Mesenchymal stem cell (in vitro differentiated cells and primary cell): ENCODE measurements around the gene NFIL3.

Source experiments
- DNase-seq: peaks from one replicate; pipeline ENCODE4 v3.0.0-alpha.2; 2013
- H2AFZ ChIP-seq: one replicate; pipeline ENCODE4 v1.6.1; 2013; ENCODE audit warnings: low read depth, mild to moderate bottlenecking, control low read depth, inconsistent platforms, low read length, moderate library complexity
- H2AK5ac ChIP-seq: 2 replicates; pipeline ENCODE4 v1.6.1; 2013; ENCODE audit warnings: low read length, moderate library complexity, mild to moderate bottlenecking, inconsistent platforms; ENCODE audit not compliant: severe bottlenecking
- H2BK120ac ChIP-seq: one replicate; pipeline ENCODE4 v1.6.1; 2013; ENCODE audit warnings: low read depth, mild to moderate bottlenecking, inconsistent platforms, low read length, moderate library complexity
- H2BK12ac ChIP-seq, 2 experiments: one replicate each; pipeline ENCODE4 v1.6.1; 2013; ENCODE audit warnings: inconsistent platforms in 2 of 2, low read length in 2 of 2, mild to moderate bottlenecking in 2 of 2, moderate library complexity in 2 of 2, control low read depth in 1 of 2
- H2BK15ac ChIP-seq: one replicate; pipeline ENCODE4 v1.6.1; 2013; ENCODE audit warnings: mild to moderate bottlenecking, low read depth, inconsistent platforms; ENCODE audit not compliant: poor library complexity, severe bottlenecking
- H2BK5ac ChIP-seq: 2 replicates; pipeline ENCODE4 v1.6.1; 2013; ENCODE audit warnings: low read depth, mild to moderate bottlenecking, low read length, control low read depth, inconsistent platforms; ENCODE audit not compliant: poor library complexity, severe bottlenecking
- H3K14ac ChIP-seq, 2 experiments: one replicate each; pipeline ENCODE4 v1.6.1; 2013; ENCODE audit warnings: inconsistent platforms in 2 of 2, low read length in 2 of 2, control low read depth in 1 of 2, mild to moderate bottlenecking in 1 of 2, moderate library complexity in 1 of 2
- H3K18ac ChIP-seq, 2 experiments: one replicate each; pipeline ENCODE4 v1.6.1; 2013; ENCODE audit warnings: inconsistent platforms in 2 of 2, low read length in 2 of 2, control low read depth in 1 of 2, low read depth in 1 of 2, mild to moderate bottlenecking in 1 of 2
- H3K23ac ChIP-seq, 2 experiments: one replicate each; pipeline ENCODE4 v1.6.1; 2013; ENCODE audit warnings: inconsistent platforms in 2 of 2, low read length in 2 of 2, mild to moderate bottlenecking in 2 of 2, moderate library complexity in 2 of 2, control low read depth in 1 of 2
- H3K27ac ChIP-seq: 2 replicates; pipeline ENCODE4 v1.5.1; 2013; ENCODE audit warnings: mild to moderate bottlenecking, moderate library complexity, low read length, control low read depth, inconsistent platforms; ENCODE audit not compliant: poor library complexity, severe bottlenecking
- H3K27me3 ChIP-seq, 2 experiments: 2 replicates each; pipeline versions ENCODE4 v1.6.1 to v1.7.0; 2013; ENCODE audit warnings: low read length in 2 of 2, mild to moderate bottlenecking in 2 of 2, moderate library complexity in 2 of 2, control low read depth in 1 of 2, inconsistent platforms in 1 of 2; ENCODE audit not compliant: control insufficient read depth in 1 of 2, insufficient read depth in 1 of 2
- H3K36me3 ChIP-seq, 2 experiments: 2 replicates each; pipeline versions ENCODE4 v1.6.1 to v1.7.0; 2013; ENCODE audit warnings: low read length in 2 of 2, control low read depth in 1 of 2, inconsistent platforms in 1 of 2, low read depth in 1 of 2, mild to moderate bottlenecking in 1 of 2; ENCODE audit not compliant: insufficient read depth in 2 of 2, control insufficient read depth in 1 of 2
- H3K4ac ChIP-seq, 2 experiments: one replicate each; pipeline ENCODE4 v1.6.1; 2013; ENCODE audit warnings: inconsistent platforms in 2 of 2, low read length in 2 of 2, mild to moderate bottlenecking in 2 of 2, moderate library complexity in 2 of 2, control low read depth in 1 of 2, low read depth in 1 of 2
- H3K4me1 ChIP-seq: 2 replicates; pipeline ENCODE4 v1.6.1; 2013; ENCODE audit warnings: low read depth, low read length, control low read depth; ENCODE audit not compliant: control insufficient read depth, insufficient read depth
- H3K4me2 ChIP-seq: 2 replicates; pipeline ENCODE4 v1.6.1; 2013; ENCODE audit warnings: low read length, mild to moderate bottlenecking, inconsistent platforms; ENCODE audit not compliant: poor library complexity, severe bottlenecking
- H3K4me3 ChIP-seq, 2 experiments: 2 replicates each; pipeline versions ENCODE4 v1.5.1 to v1.7.0; 2013; ENCODE audit warnings: low read length in 2 of 2, mild to moderate bottlenecking in 2 of 2, control low read depth in 1 of 2, low read depth in 1 of 2; ENCODE audit not compliant: insufficient read depth in 1 of 2
- H3K79me1 ChIP-seq: replicated peaks from 2 replicates; pipeline ENCODE4 v1.6.1; 2013; ENCODE audit warnings: mild to moderate bottlenecking, control low read depth, low read length, inconsistent platforms; ENCODE audit not compliant: poor library complexity, severe bottlenecking
- H3K9ac ChIP-seq: 2 replicates; pipeline ENCODE4 v1.7.0; 2013; ENCODE audit warnings: mild to moderate bottlenecking, low read length, moderate library complexity
- H3K9me3 ChIP-seq: 2 replicates; pipeline ENCODE4 v1.7.0; 2013; ENCODE audit warnings: mild to moderate bottlenecking, low read length; ENCODE audit not compliant: control insufficient read depth
- H4K8ac ChIP-seq: one replicate; pipeline ENCODE4 v1.6.1; 2013; ENCODE audit warnings: inconsistent platforms, mild to moderate bottlenecking, low read length, moderate library complexity
- H4K91ac ChIP-seq: one replicate; pipeline ENCODE4 v1.6.1; 2013; ENCODE audit warnings: mild to moderate bottlenecking, low read length, inconsistent platforms
- WGBS: methylation state at CpG from one replicate; pipeline ENCODE4 v1.1.7; 2013; ENCODE audit warnings: mixed read lengths; 5-methylcytosine and 5-hydroxymethylcytosine counted together

The NFIL3 gene

GRCh38 chr9:91359734-91360470, 63.7 kb downstream of the NFIL3 start:
- peak overlapping the region in 1 of 2 experiments; percentile 91 for H3K4me3 ChIP-seq
- no peak overlapping the region for H2AFZ ChIP-seq
- no peak overlapping the region for H4K91ac ChIP-seq
- H2BK120ac ChIP-seq: no peak overlapping the region
- no peak overlapping the region for H3K14ac ChIP-seq
- H3K18ac ChIP-seq: no peak overlapping the region
- peak overlapping the region; percentile 90 for H3K9ac ChIP-seq
- peaks cover 22% of the 10 kb centered on the region for H3K79me1 ChIP-seq
- no peak for DNase-seq
- H3K27me3 ChIP-seq: no peaks in the 10 kb centered on the region
- 85% methylated on average over 6 of the region's 7 CpGs for WGBS
- H2BK5ac ChIP-seq: no peak overlapping the region
- H2AK5ac ChIP-seq: no peak overlapping the region
- peaks cover 2% of the 10 kb centered on the region for H3K4me1 ChIP-seq
- peaks cover 3 to 26% of the 10 kb centered on the region in 2 experiments for H3K36me3 ChIP-seq
- no peak overlapping the region for H4K8ac ChIP-seq
- no peak overlapping the region for H2BK15ac ChIP-seq
- H3K4ac ChIP-seq: no peak overlapping the region
- H3K27ac ChIP-seq: no peak overlapping the region
- H3K4me2 ChIP-seq: no peak overlapping the region
- H3K23ac ChIP-seq: no peak overlapping the region
- no peaks in the 10 kb centered on the region for H3K9me3 ChIP-seq
- H2BK12ac ChIP-seq: no peak overlapping the region

- Histone ChIP-seq H3K36me3 (peaks cover 3 to 33% of the 10 kb centered on the region in 2 experiments), H2BK12ac (no peak overlapping the region), H2BK5ac (no peak overlapping the region), H3K27me3 (no peaks in the 10 kb centered on the region), H3K4me3 (peak overlapping the region in 1 of 2 experiments; percentile 7), H3K79me1 (peaks cover 22% of the 10 kb centered on the region), H4K8ac (no peak overlapping the region), H2AFZ (no peak overlapping the region), H2BK15ac (no peak overlapping the region), H3K18ac (no peak overlapping the region), H3K9me3 (no peaks in the 10 kb centered on the region), H2AK5ac (no peak overlapping the region), H3K4me2 (no peak overlapping the region), H3K4me1 (peaks cover 2% of the 10 kb centered on the region), H3K4ac (no peak overlapping the region), H3K23ac (no peak overlapping the region), H3K9ac (peak overlapping the region; percentile 4), H3K27ac (no peak overlapping the region), H4K91ac (no peak overlapping the region), H2BK120ac (no peak overlapping the region), H3K14ac (no peak overlapping the region)
- no peak for DNase-seq
- WGBS: 90% methylated on average over 1 of the region's 2 CpGs
These were observed 64.5 kb downstream of the NFIL3 start for GRCh38 chr9:91359083-91359482.
